ENCODE data around the gene PRKCSH. TPM values are rescaled to one million over a fixed set of nuclear protein-coding genes. Genes with fewer than 3 reads are reported as not detected.
A peak's percentile ranks its signal among the peaks of the same experiment; 100 is the strongest.

The PRKCSH gene
- total RNA-seq, 2 experiments from 2014 or later: 95.6 to 271 TPM

- H2AFZ ChIP-seq (ENCODE audit: low read length): no peak overlapping the region
- H3K9me2 ChIP-seq (ENCODE audit: insufficient read depth, low read length): no peaks in the 10 kb centered on the region
- TSS peak; percentile 84 for BruUV-seq (replicated peaks)
- H3K79me2 ChIP-seq (ENCODE audit: insufficient read depth, low read depth, low read length): no peaks in the 10 kb centered on the region
- no peak for TF ChIP-seq EZH2phosphoT487 (IDR thresholded peaks at IDR 0.05; ENCODE audit: borderline replicate concordance, low read depth, low read length)
- no peak for TF ChIP-seq CTCF (conservative IDR thresholded peaks at IDR 0.05; ENCODE audit: low read length)
- H3K4me3 ChIP-seq (ENCODE audit: low read depth, low read length, poor library complexity, severe bottlenecking): no peak overlapping the region
- CTCF ChIA-PET (ENCODE audit: unreplicated experiment): no interaction called here
- H3K9me3 ChIP-seq (ENCODE audit: low read length): no peaks in the 10 kb centered on the region
- POLR2A ChIA-PET: no interaction called here
- no peak overlapping the region for H3K27ac ChIP-seq (ENCODE audit: low read depth, low read length, poor library complexity, severe bottlenecking)
- H4K20me1 ChIP-seq (ENCODE audit: insufficient read depth, low read length): no peaks in the 10 kb centered on the region
- H3K4me2 ChIP-seq (ENCODE audit: low read length): no peak overlapping the region
- intact Hi-C loops (cut with micrococcal nuclease; ENCODE audit: unreplicated experiment): no loop called here
- DNase-seq (ENCODE audit: low spot score): no peak
- peaks cover 12% of the 10 kb centered on the region for H3K4me1 ChIP-seq (ENCODE audit: insufficient read depth, low read length, poor library complexity, severe bottlenecking)
- H3K36me3 ChIP-seq (ENCODE audit: insufficient read depth, low read length): peaks cover 50% of the 10 kb centered on the region
Measured at GRCh38 chr19:11450570-11451326, 15.3 kb downstream of the PRKCSH start.

GRCh38 chr19:11451327-11451870 is 16.0 kb downstream of the PRKCSH start:
- Histone ChIP-seq H3K9me2 (ENCODE audit: insufficient read depth, low read length) (no peaks in the 10 kb centered on the region), H3K4me3 (ENCODE audit: low read depth, low read length, poor library complexity, severe bottlenecking) (no peak overlapping the region), H3K79me2 (ENCODE audit: insufficient read depth, low read depth, low read length) (no peaks in the 10 kb centered on the region), H3K4me2 (ENCODE audit: low read length) (peak overlapping the region; percentile 28; the same call in 1 of the 2 replicates), H3K36me3 (ENCODE audit: insufficient read depth, low read length) (peaks cover 43% of the 10 kb centered on the region), H3K4me1 (ENCODE audit: insufficient read depth, low read length, poor library complexity, severe bottlenecking) (peaks cover 12% of the 10 kb centered on the region), H3K9me3 (ENCODE audit: low read length) (no peaks in the 10 kb centered on the region), H2AFZ (ENCODE audit: low read length) (no peak overlapping the region), H3K27ac (ENCODE audit: low read depth, low read length, poor library complexity, severe bottlenecking) (no peak overlapping the region), H4K20me1 (ENCODE audit: insufficient read depth, low read length) (no peaks in the 10 kb centered on the region)
- no TSS peak for BruUV-seq (replicated peaks)
- POLR2A ChIA-PET: interaction anchor here (1.0 kb wide), 1 partner anchor 70 kb away, joined by 6 read pairs; no protein-coding TSS in a partner anchor
- no peak for DNase-seq (ENCODE audit: low spot score)
- TF ChIP-seq EZH2phosphoT487 (IDR thresholded peaks at IDR 0.05; ENCODE audit: borderline replicate concordance, low read depth, low read length) (no peak), CTCF (conservative IDR thresholded peaks at IDR 0.05; ENCODE audit: low read length) (no peak)
- CTCF ChIA-PET (ENCODE audit: unreplicated experiment): interaction anchor here (1.7 kb wide), 1 partner anchor 31 kb away, joined by 6 read pairs; no protein-coding TSS in a partner anchor
- intact Hi-C loops (cut with micrococcal nuclease; ENCODE audit: unreplicated experiment): no loop called here
